ENCODE results near the gene PPP1R12B. TPM values are rescaled to one million over a fixed set of nuclear protein-coding genes. Genes with fewer than 3 reads are reported as not detected.

PPP1R12B gene
- total and polyA plus RNA-seq, 4 donors: 6.0 to 122 (median 22.0) TPM

DNA sequence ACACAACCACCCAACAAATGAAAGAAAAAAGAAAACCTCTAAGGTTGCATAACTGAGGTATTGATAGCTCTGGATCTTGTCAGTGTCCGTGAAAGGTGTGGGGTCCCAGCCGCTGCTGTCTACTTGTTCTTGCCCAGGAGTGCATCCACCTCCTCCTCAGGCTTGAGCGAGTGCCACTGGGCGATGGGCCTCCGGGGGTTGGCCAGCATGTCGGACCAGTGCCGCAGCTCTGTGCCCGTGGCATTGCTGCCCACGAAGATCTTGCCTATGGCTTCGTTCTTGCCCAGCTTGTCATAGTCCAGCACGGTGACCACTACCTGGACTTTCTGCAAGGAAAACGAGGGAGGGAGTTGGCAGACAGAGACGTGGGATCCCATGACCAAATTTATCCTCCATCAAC lies 248.1 kb downstream of the PPP1R12B start:
- Histone ChIP-seq H3K9me3 (ENCODE audit: control insufficient read depth in 4 of 4, insufficient read depth in 3 of 4, low read length in 3 of 4) (no peaks in the 10 kb centered on the region), H3K4me3 (no peak overlapping the region), H3K27ac (ENCODE audit: low read depth in 1 of 2, low read length in 1 of 2) (no peak overlapping the region), H3K36me3 (ENCODE audit: control insufficient read depth in 4 of 4, insufficient read depth in 4 of 4, low read length in 4 of 4) (peaks cover 0 to 13% (median 1%) of the 10 kb centered on the region in 4 donors), H3K27me3 (ENCODE audit: control insufficient read depth in 3 of 3, insufficient read depth in 3 of 3, low read length in 2 of 3) (no peaks in the 10 kb centered on the region), H3K9ac (ENCODE audit: insufficient read depth in 1 of 2, low read length in 2 of 2) (no peak overlapping the region), H3K4me1 (ENCODE audit: control insufficient read depth in 5 of 5, insufficient read depth in 5 of 5, low read length in 5 of 5) (peaks cover 0 to 8% (median 0%) of the 10 kb centered on the region in 5 donors)
- 90 to 91% methylated on average over 13 of the region's 13 CpGs for WGBS, 2 donors
- TF ChIP-seq, protein P1, sequence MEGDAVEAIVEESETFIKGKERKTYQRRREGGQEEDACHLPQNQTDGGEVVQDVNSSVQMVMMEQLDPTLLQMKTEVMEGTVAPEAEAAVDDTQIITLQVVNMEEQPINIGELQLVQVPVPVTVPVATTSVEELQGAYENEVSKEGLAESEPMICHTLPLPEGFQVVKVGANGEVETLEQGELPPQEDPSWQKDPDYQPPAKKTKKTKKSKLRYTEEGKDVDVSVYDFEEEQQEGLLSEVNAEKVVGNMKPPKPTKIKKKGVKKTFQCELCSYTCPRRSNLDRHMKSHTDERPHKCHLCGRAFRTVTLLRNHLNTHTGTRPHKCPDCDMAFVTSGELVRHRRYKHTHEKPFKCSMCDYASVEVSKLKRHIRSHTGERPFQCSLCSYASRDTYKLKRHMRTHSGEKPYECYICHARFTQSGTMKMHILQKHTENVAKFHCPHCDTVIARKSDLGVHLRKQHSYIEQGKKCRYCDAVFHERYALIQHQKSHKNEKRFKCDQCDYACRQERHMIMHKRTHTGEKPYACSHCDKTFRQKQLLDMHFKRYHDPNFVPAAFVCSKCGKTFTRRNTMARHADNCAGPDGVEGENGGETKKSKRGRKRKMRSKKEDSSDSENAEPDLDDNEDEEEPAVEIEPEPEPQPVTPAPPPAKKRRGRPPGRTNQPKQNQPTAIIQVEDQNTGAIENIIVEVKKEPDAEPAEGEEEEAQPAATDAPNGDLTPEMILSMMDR (IDR thresholded peaks at IDR 0.05; ENCODE audit: control extremely low read depth, extremely low read depth): no peak
- ATAC-seq (ENCODE audit: insufficient read depth, low FRiP score) (no peak), DNase-seq (no peak)

DNA sequence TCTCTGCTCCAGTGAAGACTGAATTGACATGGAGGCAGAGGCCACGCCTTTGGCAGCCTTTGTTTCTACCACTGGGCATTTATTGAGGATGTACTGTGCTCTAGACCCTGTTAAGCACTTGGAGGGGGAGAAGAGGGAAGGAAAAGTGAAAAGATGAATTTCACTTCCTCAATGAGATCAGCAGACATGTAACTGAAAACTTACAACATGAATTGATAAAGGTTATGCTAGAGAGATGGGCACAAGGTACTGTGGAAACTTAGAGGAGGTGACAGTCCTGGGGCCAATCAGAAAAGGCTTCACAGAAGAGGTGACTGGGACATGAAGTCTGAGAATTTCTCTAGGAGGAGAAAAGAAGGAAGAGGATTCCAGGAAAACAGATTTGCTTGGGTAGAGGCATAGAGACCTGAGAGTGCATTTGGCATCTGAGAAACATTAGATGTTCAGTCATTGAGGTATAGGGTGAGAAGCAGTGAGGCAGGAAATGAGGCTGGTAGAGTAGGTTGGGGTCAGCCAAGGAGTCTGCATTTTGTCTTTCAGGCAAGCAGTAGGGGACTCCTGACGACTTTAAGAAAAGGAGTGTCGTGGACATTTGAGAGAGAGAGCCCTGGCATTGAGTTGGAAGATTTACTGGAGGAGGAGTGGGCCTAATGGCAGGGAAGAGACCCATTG lies 248.7 kb downstream of the PPP1R12B start:
- WGBS, 2 donors: 96 to 98% methylated on average over 3 of the region's 3 CpGs
- no peaks in the 10 kb centered on the region for H3K27me3 ChIP-seq (ENCODE audit: control insufficient read depth in 3 of 3, insufficient read depth in 3 of 3, low read length in 2 of 3)
- no peak for DNase-seq
- no peaks in the 10 kb centered on the region for H3K9me3 ChIP-seq (ENCODE audit: control insufficient read depth in 4 of 4, insufficient read depth in 3 of 4, low read length in 3 of 4)
- no peak overlapping the region for H3K27ac ChIP-seq (ENCODE audit: low read depth in 1 of 2, low read length in 1 of 2)
- ATAC-seq (ENCODE audit: insufficient read depth, low FRiP score): no peak
- H3K4me1 ChIP-seq (ENCODE audit: control insufficient read depth in 5 of 5, insufficient read depth in 5 of 5, low read length in 5 of 5): peaks cover 0 to 8% (median 0%) of the 10 kb centered on the region in 5 donors
- no peak overlapping the region for H3K4me3 ChIP-seq
- TF ChIP-seq, protein P1 (IDR thresholded peaks at IDR 0.05; ENCODE audit: control extremely low read depth, extremely low read depth): no peak
- no peak overlapping the region for H3K9ac ChIP-seq (ENCODE audit: insufficient read depth in 1 of 2, low read length in 2 of 2)
- peaks cover 0 to 15% (median 2%) of the 10 kb centered on the region in 4 donors for H3K36me3 ChIP-seq (ENCODE audit: control insufficient read depth in 4 of 4, insufficient read depth in 4 of 4, low read length in 4 of 4)

DNA sequence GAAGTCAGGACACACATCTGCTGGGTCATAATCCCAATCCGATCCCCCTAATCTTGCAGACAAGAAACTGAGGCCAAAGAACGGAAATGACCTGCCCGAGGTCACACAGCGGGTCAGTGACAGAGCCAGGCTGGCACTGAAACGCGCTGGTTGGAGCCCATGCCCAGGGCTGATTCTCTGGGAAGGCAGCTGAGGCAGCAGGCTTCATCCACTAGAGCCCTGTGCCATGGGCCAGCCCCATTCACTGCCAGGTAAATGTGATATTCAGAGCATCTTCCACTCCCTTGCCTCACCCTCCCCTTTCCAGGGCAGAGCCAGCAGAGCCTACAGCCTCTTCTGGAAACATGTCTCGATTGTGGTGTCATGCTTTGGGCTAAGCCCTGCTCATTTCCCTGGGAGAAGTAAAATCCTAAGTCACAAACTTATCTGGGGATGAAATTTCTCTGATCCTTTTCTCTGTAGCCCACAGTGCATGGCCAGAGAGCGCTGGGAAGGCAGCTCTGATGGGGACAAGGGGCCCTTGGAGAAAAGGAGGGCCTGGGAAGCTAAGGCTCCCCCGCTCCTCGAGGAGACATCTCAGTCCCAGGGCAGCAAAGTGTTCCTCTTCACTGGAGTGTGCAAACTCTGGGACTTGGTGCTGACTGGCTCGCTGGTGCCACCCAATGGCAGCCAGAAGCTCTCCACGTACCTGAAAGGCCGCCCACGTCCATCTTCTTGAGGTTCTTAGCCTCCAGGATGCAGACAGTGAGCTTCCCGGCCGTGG lies 251.4 kb downstream of the PPP1R12B start:
- peaks cover 0 to 9% (median 4%) of the 10 kb centered on the region in 4 donors for H3K36me3 ChIP-seq (ENCODE audit: control insufficient read depth in 4 of 4, insufficient read depth in 4 of 4, low read length in 4 of 4)
- DNase-seq (peak; percentile 71 to 80 (median 79)), ATAC-seq (ENCODE audit: insufficient read depth, low FRiP score) (peak; percentile 47)
- WGBS, 2 donors: 54 to 58% methylated on average over 16 of the region's 16 CpGs
- H3K27ac ChIP-seq (ENCODE audit: low read depth in 1 of 2, low read length in 1 of 2): no peak overlapping the region
- no peaks in the 10 kb centered on the region for H3K9me3 ChIP-seq (ENCODE audit: control insufficient read depth in 4 of 4, insufficient read depth in 3 of 4, low read length in 3 of 4)
- H3K27me3 ChIP-seq (ENCODE audit: control insufficient read depth in 3 of 3, insufficient read depth in 3 of 3, low read length in 2 of 3): no peaks in the 10 kb centered on the region
- no peak overlapping the region for H3K4me3 ChIP-seq
- TF ChIP-seq, protein P1 (IDR thresholded peaks at IDR 0.05; ENCODE audit: control extremely low read depth, extremely low read depth): peak; percentile 62
- no peak overlapping the region for H3K9ac ChIP-seq (ENCODE audit: insufficient read depth in 1 of 2, low read length in 2 of 2)
- H3K4me1 ChIP-seq (ENCODE audit: control insufficient read depth in 5 of 5, insufficient read depth in 5 of 5, low read length in 5 of 5): peaks cover 0 to 4% (median 0%) of the 10 kb centered on the region in 5 donors
